ENCODE data around the gene FPGS. TPM values are rescaled to one million over a fixed set of nuclear protein-coding genes. Genes with fewer than 3 reads are reported as not detected.
"Not testable (repeated sequence)": the region's sequence is repeated elsewhere in the genome, so short reads cannot be mapped to it uniquely, and the experiment has no call there.

The FPGS gene
- 69.7 TPM for total RNA-seq

- peak; percentile 91 for ATAC-seq
- intact Hi-C loops (cut with DNase I): no loop called here
- DNase-seq (ENCODE audit: low spot score): peak; percentile 91
Observed at GRCh38 chr9:127802576-127803443, at the start of gene FPGS. Gene FPGS, plus strand, starts transcription at chr9:127802882. Its CDS starts 43 bp downstream, at chr9:127802925.

GRCh38 chr9:127753148-127753547 is 49.5 kb upstream of the FPGS start:
- intact Hi-C loops (cut with DNase I): no loop called here
- ATAC-seq (no peak), DNase-seq (ENCODE audit: low spot score) (no peak)

GRCh38 chr9:127753622-127754021 is 49.1 kb upstream of the FPGS start:
- DNase-seq (ENCODE audit: low spot score) (no peak), ATAC-seq (no peak)
- intact Hi-C loops (cut with DNase I): no loop called here

- DNase-seq (ENCODE audit: low spot score): no peak
- intact Hi-C loops (cut with DNase I): no loop called here
- no peak for ATAC-seq
Observed at GRCh38 chr9:127754099-127755060, 48.3 kb upstream of the FPGS start.

- no peak for DNase-seq (ENCODE audit: low spot score)
- intact Hi-C loops (cut with DNase I): no loop called here
- no peak for ATAC-seq
Observed at GRCh38 chr9:127755061-127756060, 47.3 kb upstream of the FPGS start.

GRCh38 chr9:127756233-127756632 is 46.4 kb upstream of the FPGS start:
- DNase-seq (ENCODE audit: low spot score): no peak
- intact Hi-C loops (cut with DNase I): no loop called here
- ATAC-seq: no peak

- ATAC-seq; DNase-seq (ENCODE audit: low spot score); intact Hi-C loops (cut with DNase I): not testable (repeated sequence)
Observed at GRCh38 chr9:127756776-127757175, 45.9 kb upstream of the FPGS start.

- ATAC-seq (no peak), DNase-seq (ENCODE audit: low spot score) (no peak)
- intact Hi-C loops (cut with DNase I): no loop called here
Observed at GRCh38 chr9:127758843-127759242, 43.8 kb upstream of the FPGS start.

- DNase-seq (ENCODE audit: low spot score): no peak
- ATAC-seq: no peak
- intact Hi-C loops (cut with DNase I): no loop called here
Observed at GRCh38 chr9:127761061-127761460, 41.6 kb upstream of the FPGS start.

GRCh38 chr9:127761491-127761956 is 41.2 kb upstream of the FPGS start:
- intact Hi-C loops (cut with DNase I): no loop called here
- ATAC-seq: no peak
- no peak for DNase-seq (ENCODE audit: low spot score)

- DNase-seq (ENCODE audit: low spot score): no peak
- intact Hi-C loops (cut with DNase I): no loop called here
- ATAC-seq: peak; percentile 46
Observed at GRCh38 chr9:127762111-127762676, 40.5 kb upstream of the FPGS start.

GRCh38 chr9:127763918-127764384 is 38.7 kb upstream of the FPGS start:
- ATAC-seq: peak; percentile 19
- DNase-seq (ENCODE audit: low spot score): no peak
- intact Hi-C loops (cut with DNase I): no loop called here

- no peak for ATAC-seq
- intact Hi-C loops (cut with DNase I): no loop called here
- DNase-seq (ENCODE audit: low spot score): no peak
Observed at GRCh38 chr9:127765418-127765817, 37.3 kb upstream of the FPGS start.

GRCh38 chr9:127767410-127767809 is 35.3 kb upstream of the FPGS start:
- no peak for DNase-seq (ENCODE audit: low spot score)
- no peak for ATAC-seq
- intact Hi-C loops (cut with DNase I): no loop called here

- ATAC-seq (no peak), DNase-seq (ENCODE audit: low spot score) (no peak)
- intact Hi-C loops (cut with DNase I): no loop called here
Observed at GRCh38 chr9:127767909-127768331, 34.8 kb upstream of the FPGS start.

- intact Hi-C loops (cut with DNase I): no loop called here
- DNase-seq (ENCODE audit: low spot score) (no peak), ATAC-seq (no peak)
Observed at GRCh38 chr9:127768698-127769097, 34.0 kb upstream of the FPGS start.

GRCh38 chr9:127769101-127769500 is 33.6 kb upstream of the FPGS start:
- no peak for ATAC-seq
- no peak for DNase-seq (ENCODE audit: low spot score)
- intact Hi-C loops (cut with DNase I): no loop called here

GRCh38 chr9:127769929-127770582 is 32.6 kb upstream of the FPGS start:
- ATAC-seq (no peak), DNase-seq (ENCODE audit: low spot score) (no peak)
- intact Hi-C loops (cut with DNase I): no loop called here

Measured in sciatic nerve (tissue), 2 donors.